Activated CD4-positive, alpha-beta T cell treated with anti-CD3 and anti-CD28 coated beads, Interleukin-2, amount 10 ng/mL, durations not matched to agents 7 days and 5 days (primary cell): ENCODE data around the gene PAPPA. TPM values are rescaled to one million over a fixed set of nuclear protein-coding genes. Genes with fewer than 3 reads are reported as not detected.

Source experiments
- CTCF ChIA-PET: fragments of 350-600 bp; sonication (Branson Sonifier 250); formaldehyde crosslinking; loops from one replicate; lab custom pipeline; 2021; ENCODE audit warnings: antibody characterized with exemption; lab: Charles Lee
- POLR2A ChIA-PET: fragments of 350-600 bp; sonication (Branson Sonifier 250); formaldehyde crosslinking; loops from one replicate; lab custom pipeline; 2021; ENCODE audit warnings: antibody characterized with exemption; lab: Charles Lee
- DNase-seq: peaks from one replicate; pipeline ENCODE4 v3.0.0-alpha.2; 2020
- H3K27ac Mint-ChIP-seq: one replicate; pipeline ENCODE4 v1.8.0; 2021; ENCODE audit warnings: mild to moderate bottlenecking, moderate library complexity, mixed read lengths
- H3K27me3 Mint-ChIP-seq: one replicate; pipeline ENCODE4 v1.8.0; 2021; ENCODE audit warnings: mixed read lengths
- H3K36me3 Mint-ChIP-seq: one replicate; pipeline ENCODE4 v1.8.0; 2021; ENCODE audit warnings: low read depth, mixed read lengths
- H3K4me1 Mint-ChIP-seq: one replicate; pipeline ENCODE4 v1.8.0; 2021; ENCODE audit warnings: mixed read lengths
- H3K4me3 Mint-ChIP-seq: one replicate; pipeline ENCODE4 v1.8.0; 2021; ENCODE audit warnings: mild to moderate bottlenecking, moderate library complexity, mixed read lengths
- H3K9me3 Mint-ChIP-seq: one replicate; pipeline ENCODE4 v1.8.0; 2021; ENCODE audit warnings: mixed read lengths
- total RNA-seq, 2 experiments: library from RNA; stranded (reverse); gene quantifications; one replicate each; pipeline ENCODE4 v1.2.3, GENCODE V29; 2021

The PAPPA gene
- total RNA-seq, 2 experiments from 2014 or later, result not detected

DNA sequence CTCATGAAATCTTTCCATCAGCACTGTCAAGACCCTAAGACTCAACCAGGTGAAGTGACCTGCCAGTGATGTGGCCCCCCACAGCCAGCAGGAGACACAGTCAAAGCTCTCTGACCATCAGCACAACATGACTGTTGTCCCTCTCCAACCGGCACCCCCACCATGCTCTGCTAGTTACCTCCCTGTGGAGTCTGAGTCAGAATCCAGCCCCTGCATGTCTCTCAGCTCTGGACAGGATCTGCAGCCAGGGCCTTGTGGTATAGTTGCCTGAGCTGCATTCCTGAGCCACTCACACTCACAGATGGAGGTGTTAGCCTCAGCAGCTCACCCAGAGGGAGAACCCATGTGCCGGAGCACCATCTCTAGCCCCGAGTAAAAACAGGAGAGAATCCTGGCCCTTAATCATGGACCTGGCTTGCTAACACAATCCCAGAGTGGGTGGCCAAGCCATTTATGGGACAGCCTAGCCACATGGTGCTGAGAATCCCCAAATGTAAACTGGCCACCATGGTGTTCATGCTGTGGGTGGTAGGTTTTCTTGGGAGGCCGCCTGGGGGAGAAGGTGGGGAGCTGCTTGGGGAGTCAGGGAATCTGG lies 237.8 kb downstream of the PAPPA start:
- ChIA-PET CTCF (interaction anchor here (1.4 kb wide), 1 partner anchor 12 kb away, joined by 3 read pairs; no protein-coding TSS in a partner anchor), POLR2A (no interaction called here)
- Mint-ChIP-seq H3K4me1 (peaks cover 1% of the 10 kb centered on the region), H3K27ac (no peak overlapping the region), H3K9me3 (no peaks in the 10 kb centered on the region), H3K27me3 (no peaks in the 10 kb centered on the region), H3K36me3 (no peaks in the 10 kb centered on the region), H3K4me3 (no peak overlapping the region)
- DNase-seq, result no peak

DNA sequence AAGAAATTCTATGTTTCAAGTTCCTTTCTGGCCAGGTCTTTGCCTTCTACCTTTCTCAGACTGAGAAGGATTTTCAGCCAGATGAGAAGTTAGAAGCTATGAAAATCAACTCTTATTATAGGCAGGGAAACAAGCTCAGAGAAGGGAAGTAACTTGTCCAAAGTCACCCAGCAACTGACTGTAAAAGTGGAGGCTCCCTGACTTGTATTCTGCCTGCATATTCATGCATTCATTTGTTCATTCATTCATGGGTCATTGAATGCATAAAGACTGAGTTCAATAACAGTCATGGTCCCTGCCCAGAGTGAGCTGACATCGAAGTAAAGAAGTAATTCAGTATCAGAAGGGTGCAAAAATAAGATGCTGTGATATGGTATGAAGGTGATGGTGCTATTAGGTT lies 239.6 kb downstream of the PAPPA start:
- H3K27me3 Mint-ChIP-seq, result no peaks in the 10 kb centered on the region
- no peak overlapping the region for H3K27ac Mint-ChIP-seq
- CTCF ChIA-PET, result interaction anchor here (1.0 kb wide), 1 partner anchor 13 kb away, joined by 3 read pairs; no protein-coding TSS in a partner anchor
- H3K4me1 Mint-ChIP-seq, result no peaks in the 10 kb centered on the region
- POLR2A ChIA-PET, result no interaction called here
- no peak for DNase-seq
- H3K9me3 Mint-ChIP-seq, result no peaks in the 10 kb centered on the region
- H3K4me3 Mint-ChIP-seq, result no peak overlapping the region
- H3K36me3 Mint-ChIP-seq, result no peaks in the 10 kb centered on the region

DNA sequence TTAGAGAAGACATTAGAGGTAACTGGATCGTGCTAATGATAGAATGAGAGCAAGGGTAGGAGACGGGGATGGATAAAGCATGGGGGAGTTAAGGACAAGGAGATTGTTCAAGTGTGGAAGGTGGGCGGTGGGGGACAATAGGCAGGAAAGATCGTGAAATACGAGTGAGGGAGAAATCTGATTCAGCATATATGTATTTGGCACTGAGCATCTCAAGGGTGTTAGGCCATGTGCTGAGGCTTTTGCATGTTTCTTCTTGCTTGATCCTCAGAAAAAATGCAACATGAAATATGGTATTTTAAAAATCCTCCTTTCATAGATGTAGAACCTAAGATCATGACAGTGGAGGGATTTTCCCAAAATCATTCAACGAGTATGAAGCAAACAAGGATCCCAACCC lies 240.5 kb downstream of the PAPPA start:
- H3K27me3 Mint-ChIP-seq, result no peaks in the 10 kb centered on the region
- H3K27ac Mint-ChIP-seq, result no peak overlapping the region
- POLR2A ChIA-PET, result no interaction called here
- no peak overlapping the region for H3K4me3 Mint-ChIP-seq
- no peaks in the 10 kb centered on the region for H3K9me3 Mint-ChIP-seq
- H3K4me1 Mint-ChIP-seq, result no peaks in the 10 kb centered on the region
- no peak for DNase-seq
- CTCF ChIA-PET, result no interaction called here
- no peaks in the 10 kb centered on the region for H3K36me3 Mint-ChIP-seq

GRCh38 chr9:116394894-116395698 lies 241.5 kb downstream of the PAPPA start:
- CTCF ChIA-PET, result no interaction called here
- no peak overlapping the region for H3K27ac Mint-ChIP-seq
- H3K9me3 Mint-ChIP-seq, result no peaks in the 10 kb centered on the region
- H3K27me3 Mint-ChIP-seq, result no peaks in the 10 kb centered on the region
- DNase-seq, result no peak
- POLR2A ChIA-PET, result no interaction called here
- H3K4me3 Mint-ChIP-seq, result no peak overlapping the region
- no peaks in the 10 kb centered on the region for H3K36me3 Mint-ChIP-seq
- no peaks in the 10 kb centered on the region for H3K4me1 Mint-ChIP-seq

- ChIA-PET POLR2A (no interaction called here), CTCF (no interaction called here)
- Mint-ChIP-seq H3K27ac (no peak overlapping the region), H3K4me1 (no peaks in the 10 kb centered on the region), H3K36me3 (no peaks in the 10 kb centered on the region), H3K27me3 (no peaks in the 10 kb centered on the region), H3K4me3 (no peak overlapping the region), H3K9me3 (no peaks in the 10 kb centered on the region)
- no peak for DNase-seq
Measured at GRCh38 chr9:116395699-116396037, 242.1 kb downstream of the PAPPA start.

DNA sequence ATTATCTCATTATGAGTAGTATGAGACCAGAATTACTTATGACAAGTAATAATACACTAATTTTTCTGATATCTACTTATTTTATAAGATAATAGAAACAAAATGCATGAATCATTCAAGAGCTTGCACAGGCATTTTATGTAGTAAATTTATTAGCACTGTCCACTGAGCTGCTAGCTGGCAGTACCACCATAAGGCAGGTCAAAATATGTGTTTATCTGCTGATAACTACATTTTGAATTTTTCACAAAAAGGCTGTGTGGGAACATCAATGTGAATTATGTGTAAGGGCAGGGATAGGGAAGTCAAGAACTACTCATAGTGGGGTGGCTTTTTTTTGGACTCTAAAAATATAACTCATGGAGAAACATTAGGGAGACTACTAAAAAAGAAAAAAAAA lies 249.6 kb downstream of the PAPPA start:
- no peaks in the 10 kb centered on the region for H3K27me3 Mint-ChIP-seq
- no peak overlapping the region for H3K27ac Mint-ChIP-seq
- no peaks in the 10 kb centered on the region for H3K9me3 Mint-ChIP-seq
- ChIA-PET CTCF (no interaction called here), POLR2A (no interaction called here)
- H3K36me3 Mint-ChIP-seq, result no peaks in the 10 kb centered on the region
- H3K4me1 Mint-ChIP-seq, result no peaks in the 10 kb centered on the region
- no peak for DNase-seq
- H3K4me3 Mint-ChIP-seq, result no peak overlapping the region

DNA sequence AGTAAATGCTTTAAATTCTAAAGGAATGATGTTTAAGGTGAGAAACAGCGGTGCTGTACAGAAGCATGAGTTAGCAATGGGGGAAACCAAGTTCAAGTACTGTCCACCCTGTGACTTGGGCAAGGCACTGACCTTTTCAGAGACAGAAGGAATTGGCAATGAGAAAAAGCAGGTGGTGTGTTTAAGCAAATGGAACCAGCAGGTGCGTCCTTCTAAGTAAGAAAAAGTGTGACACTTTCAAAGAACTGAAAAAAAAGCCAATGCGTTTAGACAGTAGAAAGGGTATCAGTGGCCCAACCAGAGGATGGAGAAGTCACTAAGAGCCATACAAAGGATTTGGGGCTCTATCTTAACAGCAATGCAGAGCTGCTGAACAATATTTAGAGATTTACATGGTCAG lies 250.6 kb downstream of the PAPPA start:
- CTCF ChIA-PET, result no interaction called here
- Mint-ChIP-seq H3K4me1 (no peaks in the 10 kb centered on the region), H3K27ac (no peak overlapping the region), H3K4me3 (no peak overlapping the region), H3K9me3 (no peaks in the 10 kb centered on the region), H3K36me3 (no peaks in the 10 kb centered on the region), H3K27me3 (no peaks in the 10 kb centered on the region)
- no peak for DNase-seq
- POLR2A ChIA-PET, result no interaction called here

DNA sequence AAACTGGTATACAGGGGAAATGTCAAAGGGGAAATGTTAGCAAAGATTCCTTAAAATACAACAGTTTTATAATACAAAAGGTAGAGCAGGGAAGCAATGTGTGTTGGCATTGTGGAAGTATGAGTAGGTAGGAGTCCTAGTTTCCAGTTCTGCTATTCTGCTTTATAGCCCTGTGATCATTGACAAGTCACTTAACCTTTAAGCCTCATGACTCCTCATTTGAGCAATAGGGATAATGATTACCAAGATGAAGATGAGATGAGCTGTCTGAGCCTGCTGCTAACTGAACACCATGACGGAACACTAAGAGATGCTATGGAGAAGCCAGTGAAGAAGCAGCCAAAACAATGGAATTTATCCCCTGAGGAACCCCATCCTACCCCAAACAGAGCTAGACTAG lies 251.7 kb downstream of the PAPPA start:
- no peaks in the 10 kb centered on the region for H3K4me1 Mint-ChIP-seq
- no peaks in the 10 kb centered on the region for H3K27me3 Mint-ChIP-seq

DNA sequence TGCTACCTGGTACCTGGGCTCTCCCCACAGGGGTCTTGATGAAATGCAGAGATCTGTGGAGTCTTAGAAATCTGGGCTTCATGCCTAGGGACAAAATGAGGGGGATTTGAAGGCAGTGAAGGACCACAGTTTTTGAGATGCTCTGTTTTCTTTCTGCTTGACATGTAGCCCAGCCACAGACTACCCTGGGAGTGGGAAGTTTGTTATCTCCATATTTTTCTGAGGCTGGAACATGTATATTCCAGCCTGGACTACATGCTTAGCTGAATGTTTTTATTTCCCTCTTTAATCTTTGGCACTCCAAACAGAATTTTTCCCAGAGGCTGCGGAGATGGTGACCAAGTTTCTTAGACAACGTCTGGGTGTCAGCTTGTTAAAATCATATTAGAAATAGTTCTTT lies 252.9 kb downstream of the PAPPA start:
- H3K4me1 Mint-ChIP-seq, result no peaks in the 10 kb centered on the region
- H3K36me3 Mint-ChIP-seq, result no peaks in the 10 kb centered on the region
- no peak overlapping the region for H3K27ac Mint-ChIP-seq
- ChIA-PET POLR2A (no interaction called here), CTCF (interaction anchor here (1.3 kb wide), 1 partner anchor 13 kb away, joined by 3 read pairs; no protein-coding TSS in a partner anchor)
- no peaks in the 10 kb centered on the region for H3K27me3 Mint-ChIP-seq
- no peak for DNase-seq
- no peaks in the 10 kb centered on the region for H3K9me3 Mint-ChIP-seq
- no peak overlapping the region for H3K4me3 Mint-ChIP-seq

More for the DNA sequence above, 251.7 kb downstream of the PAPPA start:
- H3K36me3 Mint-ChIP-seq, result no peaks in the 10 kb centered on the region
- no peak for DNase-seq
- H3K9me3 Mint-ChIP-seq, result no peaks in the 10 kb centered on the region
- ChIA-PET CTCF (interaction anchor here (0.6 to 1.3 kb wide), 2 partner anchors 14 to 480 kb away, joined by 3 to 4 read pairs; no protein-coding TSS in a partner anchor), POLR2A (no interaction called here)
- H3K27ac Mint-ChIP-seq, result no peak overlapping the region
- no peak overlapping the region for H3K4me3 Mint-ChIP-seq

DNA sequence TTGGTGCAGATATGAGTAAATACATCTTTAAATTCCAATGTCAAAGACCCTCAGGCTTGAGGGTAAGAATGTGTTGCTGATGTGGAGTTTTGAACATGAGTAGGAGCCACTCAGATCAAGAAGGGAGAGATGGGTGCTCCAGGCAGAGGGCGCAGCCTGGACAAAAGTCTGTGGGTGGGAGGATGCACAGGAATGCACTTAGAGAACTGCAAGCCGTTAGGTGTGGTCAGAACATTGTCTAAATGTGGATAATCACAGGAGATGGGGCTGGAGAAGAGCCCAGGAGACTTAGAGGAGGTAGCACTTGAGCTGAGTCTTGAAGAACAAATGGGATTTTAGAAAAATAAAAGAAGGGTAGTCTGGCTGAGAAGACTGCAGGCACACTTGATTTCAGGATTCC lies 255.5 kb downstream of the PAPPA start:
- ChIA-PET POLR2A (no interaction called here), CTCF (no interaction called here)
- Mint-ChIP-seq H3K9me3 (no peaks in the 10 kb centered on the region), H3K4me1 (no peaks in the 10 kb centered on the region), H3K27ac (no peak overlapping the region), H3K4me3 (no peak overlapping the region), H3K36me3 (no peaks in the 10 kb centered on the region), H3K27me3 (no peaks in the 10 kb centered on the region)
- no peak for DNase-seq

DNA sequence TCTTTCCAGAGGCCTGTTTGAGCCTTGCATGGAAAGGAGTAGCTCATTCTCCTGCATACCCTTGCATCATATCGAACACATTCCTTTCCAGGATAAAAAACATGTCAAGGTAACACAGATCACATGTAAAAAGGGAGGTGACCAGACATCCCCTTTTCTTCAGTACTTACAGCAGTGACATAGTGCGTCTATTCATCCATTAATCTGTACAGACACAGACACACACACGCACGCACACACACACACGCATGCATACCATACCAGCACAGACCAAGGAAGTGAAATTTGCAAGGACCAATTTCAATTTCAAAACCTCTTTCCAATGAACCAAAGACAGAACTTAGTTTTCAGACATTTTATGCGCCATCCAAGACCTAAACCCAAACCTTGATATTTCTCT lies 256.0 kb downstream of the PAPPA start:
- Mint-ChIP-seq H3K36me3 (no peaks in the 10 kb centered on the region), H3K27me3 (no peaks in the 10 kb centered on the region), H3K27ac (no peak overlapping the region), H3K4me1 (no peaks in the 10 kb centered on the region), H3K4me3 (no peak overlapping the region), H3K9me3 (no peaks in the 10 kb centered on the region)
- ChIA-PET POLR2A (no interaction called here), CTCF (no interaction called here)
- no peak for DNase-seq

- DNase-seq, result no peak
- no peaks in the 10 kb centered on the region for H3K27me3 Mint-ChIP-seq
- POLR2A ChIA-PET, result no interaction called here
Measured at GRCh38 chr9:116411506-116411905, 257.9 kb downstream of the PAPPA start.

DNA sequence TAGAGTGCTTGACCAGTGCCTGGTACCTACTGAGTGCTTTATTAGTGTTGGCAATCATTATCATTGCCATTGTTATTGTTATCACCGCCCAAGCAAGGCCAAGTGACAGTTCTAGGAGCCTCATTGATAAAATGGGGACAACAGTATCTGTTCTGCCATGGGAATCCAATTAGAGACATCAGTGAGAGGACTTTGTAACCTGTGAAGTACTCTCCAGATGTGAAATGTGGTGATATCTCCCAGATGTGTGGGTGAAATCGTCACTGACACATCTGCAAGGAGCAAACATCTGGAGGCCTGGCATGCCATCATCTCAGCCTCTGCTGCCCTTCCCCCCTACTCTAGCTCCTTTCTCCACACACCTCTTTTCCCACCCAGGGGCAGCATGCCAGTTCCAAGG lies 260.8 kb downstream of the PAPPA start:
- CTCF ChIA-PET, result no interaction called here
- no peak overlapping the region for H3K4me3 Mint-ChIP-seq
- no peaks in the 10 kb centered on the region for H3K27me3 Mint-ChIP-seq
- no peak for DNase-seq
- POLR2A ChIA-PET, result no interaction called here
- H3K4me1 Mint-ChIP-seq, result no peaks in the 10 kb centered on the region
- no peaks in the 10 kb centered on the region for H3K9me3 Mint-ChIP-seq
- H3K36me3 Mint-ChIP-seq, result no peaks in the 10 kb centered on the region
- no peak overlapping the region for H3K27ac Mint-ChIP-seq

More at GRCh38 chr9:116411506-116411905, 257.9 kb downstream of the PAPPA start:
- CTCF ChIA-PET, result no interaction called here
- no peak overlapping the region for H3K4me3 Mint-ChIP-seq
- no peaks in the 10 kb centered on the region for H3K9me3 Mint-ChIP-seq
- no peaks in the 10 kb centered on the region for H3K36me3 Mint-ChIP-seq
- no peaks in the 10 kb centered on the region for H3K4me1 Mint-ChIP-seq
- H3K27ac Mint-ChIP-seq, result no peak overlapping the region
